Activated CD4-positive, alpha-beta T cell treated with anti-CD3 and anti-CD28 coated beads, Interleukin-10, Interleukin-2, amounts not matched to agents 100 ng/mL and 50 ng/mL, durations not matched to agents 16 hours and 8 hours (primary cell): ENCODE measurements around the gene HFM1.
"Not testable (repeated sequence)": the region's sequence is repeated elsewhere in the genome, so short reads cannot be mapped to it uniquely, and the experiment has no call there.

Experiments
- DNase-seq: peaks from one replicate; pipeline ENCODE4 v3.0.0-alpha.2; 2020

HFM1 gene, protein sequence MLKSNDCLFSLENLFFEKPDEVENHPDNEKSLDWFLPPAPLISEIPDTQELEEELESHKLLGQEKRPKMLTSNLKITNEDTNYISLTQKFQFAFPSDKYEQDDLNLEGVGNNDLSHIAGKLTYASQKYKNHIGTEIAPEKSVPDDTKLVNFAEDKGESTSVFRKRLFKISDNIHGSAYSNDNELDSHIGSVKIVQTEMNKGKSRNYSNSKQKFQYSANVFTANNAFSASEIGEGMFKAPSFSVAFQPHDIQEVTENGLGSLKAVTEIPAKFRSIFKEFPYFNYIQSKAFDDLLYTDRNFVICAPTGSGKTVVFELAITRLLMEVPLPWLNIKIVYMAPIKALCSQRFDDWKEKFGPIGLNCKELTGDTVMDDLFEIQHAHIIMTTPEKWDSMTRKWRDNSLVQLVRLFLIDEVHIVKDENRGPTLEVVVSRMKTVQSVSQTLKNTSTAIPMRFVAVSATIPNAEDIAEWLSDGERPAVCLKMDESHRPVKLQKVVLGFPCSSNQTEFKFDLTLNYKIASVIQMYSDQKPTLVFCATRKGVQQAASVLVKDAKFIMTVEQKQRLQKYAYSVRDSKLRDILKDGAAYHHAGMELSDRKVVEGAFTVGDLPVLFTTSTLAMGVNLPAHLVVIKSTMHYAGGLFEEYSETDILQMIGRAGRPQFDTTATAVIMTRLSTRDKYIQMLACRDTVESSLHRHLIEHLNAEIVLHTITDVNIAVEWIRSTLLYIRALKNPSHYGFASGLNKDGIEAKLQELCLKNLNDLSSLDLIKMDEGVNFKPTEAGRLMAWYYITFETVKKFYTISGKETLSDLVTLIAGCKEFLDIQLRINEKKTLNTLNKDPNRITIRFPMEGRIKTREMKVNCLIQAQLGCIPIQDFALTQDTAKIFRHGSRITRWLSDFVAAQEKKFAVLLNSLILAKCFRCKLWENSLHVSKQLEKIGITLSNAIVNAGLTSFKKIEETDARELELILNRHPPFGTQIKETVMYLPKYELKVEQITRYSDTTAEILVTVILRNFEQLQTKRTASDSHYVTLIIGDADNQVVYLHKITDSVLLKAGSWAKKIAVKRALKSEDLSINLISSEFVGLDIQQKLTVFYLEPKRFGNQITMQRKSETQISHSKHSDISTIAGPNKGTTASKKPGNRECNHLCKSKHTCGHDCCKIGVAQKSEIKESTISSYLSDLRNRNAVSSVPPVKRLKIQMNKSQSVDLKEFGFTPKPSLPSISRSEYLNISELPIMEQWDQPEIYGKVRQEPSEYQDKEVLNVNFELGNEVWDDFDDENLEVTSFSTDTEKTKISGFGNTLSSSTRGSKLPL (N-terminal part only)

DNA sequence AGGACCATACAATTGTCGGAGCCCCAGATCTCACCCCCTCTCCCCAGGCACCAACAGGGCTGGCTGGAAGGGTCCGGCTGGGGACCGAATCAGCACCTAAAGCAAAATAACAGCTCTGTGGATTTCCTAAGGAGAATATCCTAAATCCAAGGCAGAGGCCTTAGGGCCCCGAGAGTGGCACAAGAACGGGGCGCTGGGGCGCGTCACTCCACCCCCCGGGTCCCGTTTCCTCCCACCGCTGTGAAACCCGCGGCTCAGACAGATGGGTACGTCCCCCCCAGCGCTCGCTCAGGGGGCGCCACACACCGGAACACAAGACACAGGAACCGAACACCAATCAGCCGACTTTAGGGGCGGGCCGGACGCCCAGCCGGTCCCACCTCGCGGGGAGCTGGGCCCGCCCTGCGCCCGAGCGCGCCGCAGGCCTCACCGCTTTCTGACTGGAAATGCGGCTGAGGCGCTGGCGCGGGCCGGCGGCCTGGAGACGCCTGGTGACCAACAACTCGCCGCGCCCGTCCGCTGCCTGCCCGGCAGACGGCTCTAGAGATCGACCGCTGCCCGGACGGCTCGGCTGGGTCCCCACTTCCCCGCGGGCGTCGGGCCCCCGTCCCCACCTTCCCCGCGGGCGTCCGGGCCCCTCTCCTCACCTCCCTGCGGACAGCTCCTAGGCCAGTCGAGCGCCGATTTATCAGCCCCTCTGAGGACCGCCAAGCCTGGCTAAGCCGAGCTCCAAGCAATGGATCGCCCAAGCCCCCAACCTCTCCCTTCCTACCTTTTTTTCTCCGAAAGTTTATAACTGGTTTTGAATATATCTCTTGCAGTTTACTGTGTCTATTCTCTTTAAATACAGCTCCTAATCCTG lies at the start of gene HFM1:
Gene HFM1 (minus strand): TSS at position 687 of the 862 bp plus-strand sequence. CDS start 3,755 bp downstream, outside the sequence.
- peak; percentile 73 for DNase-seq

DNA sequence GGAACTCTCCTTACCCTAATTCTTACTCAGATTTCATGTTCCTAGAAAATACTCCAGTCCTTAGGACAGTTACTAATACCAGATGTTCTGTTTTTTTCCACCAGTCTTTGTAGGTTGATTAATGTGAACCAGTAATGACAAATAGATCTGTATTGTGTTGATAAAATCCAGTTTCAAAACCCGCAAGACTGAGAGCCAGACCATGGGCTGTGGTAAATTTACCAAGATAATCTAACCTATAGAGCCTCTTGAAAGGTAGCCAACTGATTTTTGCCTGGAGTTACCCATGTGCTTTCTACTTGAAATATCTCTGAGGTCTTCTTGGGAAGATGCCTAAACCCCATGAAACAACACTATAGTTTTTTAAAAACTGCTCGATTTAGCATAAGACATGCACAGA lies 49.5 kb upstream of the HFM1 start:
- no peak for DNase-seq

DNA sequence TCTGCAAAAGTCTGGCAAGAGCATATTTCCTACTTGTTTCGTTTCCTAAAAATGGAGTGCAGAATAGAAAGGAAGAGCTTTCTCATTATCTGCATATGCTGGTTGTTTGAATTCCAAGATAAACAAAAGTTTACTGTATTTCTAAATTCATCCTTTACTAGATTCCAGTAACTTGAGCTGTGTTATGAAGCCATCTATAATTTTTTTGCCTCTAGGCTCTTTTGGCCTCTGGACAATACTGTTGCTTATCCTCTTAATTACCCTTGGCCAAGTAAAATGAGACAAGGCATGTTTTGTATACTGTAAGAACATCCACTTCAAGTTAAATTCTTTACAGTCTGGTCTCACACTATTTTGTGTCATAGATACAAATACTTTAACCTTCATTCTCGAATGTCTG lies 45.6 kb upstream of the HFM1 start:
- DNase-seq, result no peak

DNA sequence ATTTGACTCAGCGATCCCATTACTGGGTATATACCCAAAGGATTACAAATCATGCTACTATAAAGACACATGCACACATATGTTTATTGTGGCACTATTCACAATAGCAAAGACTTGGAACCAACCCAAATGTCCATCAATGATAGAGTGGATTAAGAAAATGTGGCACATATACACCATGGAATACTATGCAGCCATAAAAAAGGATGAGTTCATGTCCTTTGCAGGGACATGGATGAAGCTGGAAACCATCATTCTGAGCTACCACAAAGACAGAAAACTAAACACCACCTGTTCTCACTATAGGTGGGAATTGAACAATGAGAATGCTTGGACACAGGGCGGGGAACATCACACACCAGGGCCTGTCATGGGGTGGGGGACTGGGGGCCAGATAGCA lies 43.1 kb upstream of the HFM1 start:
- DNase-seq, result not testable (repeated sequence)

DNA sequence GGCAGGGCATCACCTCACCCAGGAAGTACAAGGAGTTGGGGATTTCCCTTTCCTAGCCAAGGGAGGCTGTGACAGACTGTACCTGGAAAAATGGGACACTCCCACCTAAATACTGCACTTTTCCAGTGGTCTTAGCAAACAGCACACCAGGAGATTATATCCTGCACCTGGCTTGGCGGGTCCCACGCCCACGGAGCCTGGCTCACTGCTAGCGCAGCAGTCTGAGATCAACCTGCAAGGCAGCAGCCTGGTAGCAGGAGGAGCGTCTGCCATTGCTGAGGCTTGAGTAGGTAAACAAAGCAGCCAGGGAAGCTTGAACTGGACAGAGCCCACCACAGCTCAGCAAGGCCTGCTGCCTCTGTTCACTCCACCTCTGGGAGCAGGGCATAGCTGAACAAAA lies 37.3 kb upstream of the HFM1 start:
- not testable (repeated sequence) for DNase-seq

DNA sequence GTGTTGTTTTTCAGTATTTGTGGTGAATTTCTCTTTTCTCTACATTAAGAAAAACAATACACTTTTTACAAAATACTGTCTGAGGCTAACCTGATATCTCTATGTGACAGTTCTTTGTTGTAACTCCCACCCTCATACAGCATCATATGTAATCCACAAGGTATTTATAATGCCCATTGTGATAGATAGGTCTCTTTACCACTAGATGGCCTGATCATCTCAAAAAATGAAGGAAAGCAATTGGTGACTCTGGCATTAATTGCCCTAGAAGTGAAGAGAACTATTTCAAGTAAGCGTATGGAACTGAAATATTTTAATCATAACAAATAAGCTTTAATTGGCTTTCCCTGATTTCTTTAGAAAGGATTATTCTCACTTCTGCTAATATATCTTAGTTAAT lies 36.2 kb upstream of the HFM1 start:
- DNase-seq, result peak; percentile 16

DNA sequence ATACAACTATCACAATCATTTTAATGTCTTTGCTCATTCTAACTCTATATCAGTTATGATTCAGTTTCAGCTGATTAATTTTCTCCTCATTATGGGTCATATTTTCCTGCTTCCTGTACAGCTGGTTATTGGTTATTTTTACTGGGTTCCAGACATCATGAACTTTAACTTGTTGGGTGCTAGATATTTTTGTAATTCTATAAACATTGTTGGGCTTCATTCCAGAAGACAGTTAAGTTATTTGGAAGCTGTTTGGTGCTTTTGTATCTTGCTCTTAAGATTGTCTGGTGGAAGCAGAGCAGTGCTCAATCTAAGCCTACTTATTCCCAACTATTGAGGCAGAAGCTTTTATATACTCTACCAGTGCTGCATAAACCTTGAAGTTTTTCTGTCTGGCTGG lies 34.4 kb upstream of the HFM1 start:
- DNase-seq, result no peak

DNA sequence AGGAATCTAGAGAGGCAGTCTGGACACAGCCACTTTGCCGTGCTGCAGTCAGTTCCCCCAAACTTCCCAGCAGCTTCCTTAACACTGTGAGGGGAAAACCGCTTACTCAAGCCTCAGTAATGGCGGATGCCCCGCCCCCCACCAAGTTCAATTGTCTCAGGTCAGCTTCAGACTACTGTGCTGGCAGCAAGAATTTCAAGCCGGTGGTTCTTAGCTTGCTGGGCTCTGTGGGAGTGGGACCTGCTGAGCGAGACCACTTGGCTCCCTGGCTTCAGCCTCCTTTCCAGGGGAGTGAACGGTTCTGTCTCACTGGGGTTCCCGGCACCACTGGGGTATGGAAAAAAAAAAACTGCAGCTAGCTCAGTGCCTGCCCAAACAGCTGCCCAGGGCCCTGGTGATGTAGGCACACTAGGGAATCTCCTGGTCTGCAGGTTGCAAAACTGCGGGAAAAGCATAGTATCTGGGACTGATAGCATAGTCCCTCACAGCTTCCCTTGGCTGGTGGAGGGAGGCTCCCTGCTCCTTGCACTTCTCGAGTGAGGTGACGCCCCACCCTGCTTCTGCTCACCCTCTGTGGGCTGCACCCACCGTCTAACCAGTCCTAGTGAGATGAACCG lies 23.7 kb upstream of the HFM1 start:
- no peak for DNase-seq

DNA sequence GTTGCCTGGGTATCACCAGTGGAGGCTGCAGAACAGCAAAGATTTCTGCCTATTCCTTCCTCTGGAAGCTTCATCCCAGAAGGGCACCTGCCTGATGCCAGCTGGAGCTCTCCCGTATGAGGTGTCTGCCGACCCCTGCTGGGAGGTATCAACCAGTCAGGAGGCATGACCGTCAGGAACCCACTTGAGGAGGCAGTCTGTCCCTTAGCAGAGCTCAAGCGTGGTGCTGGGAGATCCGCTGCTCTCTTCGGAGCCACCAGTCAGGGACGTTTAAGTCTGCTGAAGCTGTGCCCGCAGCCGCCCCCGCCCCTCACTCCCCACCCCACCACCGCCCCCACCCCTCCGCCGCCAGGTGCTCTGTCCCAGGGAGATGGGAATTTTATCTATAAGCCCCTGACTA lies 23.1 kb upstream of the HFM1 start:
- DNase-seq, result no peak

DNA sequence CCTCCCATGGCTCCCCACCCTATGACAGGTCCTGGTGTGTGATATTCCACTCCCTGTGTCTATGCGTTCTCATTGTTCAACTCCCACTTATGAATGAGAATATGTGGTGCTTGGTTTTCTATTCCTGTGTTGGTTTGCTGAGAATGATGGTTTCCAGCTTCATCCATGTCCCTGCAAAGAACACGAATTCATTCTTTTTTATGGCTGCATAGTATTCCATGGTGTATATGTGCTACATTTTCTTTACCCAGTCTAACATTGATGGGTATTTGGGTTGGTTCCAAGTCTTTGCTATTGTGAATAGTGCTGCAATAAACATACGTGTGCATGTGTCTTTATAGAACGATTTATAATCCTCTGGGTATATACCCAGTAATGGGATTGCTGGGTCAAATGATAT lies 17.9 kb upstream of the HFM1 start:
- DNase-seq, result not testable (repeated sequence)

DNA sequence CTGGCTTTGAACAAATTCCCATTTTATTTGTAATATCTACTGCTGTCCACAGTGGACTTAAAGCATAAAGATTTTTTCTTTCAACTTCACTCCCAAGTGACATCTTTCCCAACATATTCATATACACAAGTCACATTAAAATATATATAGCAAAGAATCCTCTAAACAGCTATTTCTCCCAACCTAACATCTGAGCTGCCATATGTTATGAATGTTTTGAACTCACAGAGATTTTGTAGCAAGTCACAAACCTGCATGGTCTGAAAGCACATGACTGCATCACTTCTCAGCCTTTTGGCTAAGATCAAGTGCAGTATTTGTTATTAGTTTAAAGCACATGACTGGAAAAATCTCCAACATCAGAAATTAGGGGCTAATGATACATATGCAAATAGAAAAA lies 7.7 kb upstream of the HFM1 start:
- no peak for DNase-seq

DNA sequence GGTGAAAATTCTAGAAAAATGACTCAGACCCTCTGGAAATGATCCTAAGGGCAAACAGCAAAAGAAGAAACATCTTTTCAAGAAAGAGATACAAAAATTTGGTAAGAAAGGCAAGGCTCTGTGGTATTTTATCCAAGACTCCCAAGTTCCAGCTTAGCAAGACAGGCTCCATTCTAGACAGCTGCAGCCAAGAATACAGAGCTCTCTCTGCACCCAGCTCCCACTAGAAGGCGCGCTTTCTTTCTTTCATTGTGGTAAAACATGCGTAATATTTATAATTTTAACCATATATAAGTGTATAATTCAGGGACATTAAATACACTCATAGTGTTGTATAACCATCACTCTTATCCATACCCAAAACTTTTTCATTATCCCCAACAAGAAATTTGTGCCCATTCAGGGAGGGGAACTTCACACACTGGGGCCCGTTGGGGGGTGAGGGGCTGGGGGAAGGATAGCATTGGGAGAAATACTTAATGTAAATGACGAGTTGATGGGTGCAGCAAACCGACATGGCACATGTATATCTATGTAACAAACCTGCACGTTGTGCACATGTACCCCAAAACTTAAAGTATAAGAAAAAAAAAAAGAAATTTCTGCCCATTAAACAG lies 2.2 kb upstream of the HFM1 start:
- DNase-seq, result no peak

DNA sequence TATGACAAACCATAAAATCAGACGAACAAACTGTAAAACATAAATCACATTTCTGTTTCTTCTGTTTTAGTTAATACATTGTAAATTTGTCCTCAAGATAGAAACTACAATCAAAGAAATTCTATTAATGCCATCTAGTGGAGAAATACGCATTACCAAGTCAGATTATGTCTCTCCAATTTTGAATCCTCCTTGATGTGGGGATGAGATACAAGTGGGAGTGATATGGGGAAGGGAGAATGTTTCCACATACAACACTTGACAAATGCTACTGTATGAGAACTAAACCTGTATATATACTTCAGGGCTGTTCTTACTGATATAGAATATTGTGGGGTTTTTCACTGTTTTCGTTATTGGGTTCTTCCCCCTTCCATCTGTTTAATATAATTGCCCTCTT lies 2.6 kb downstream of the HFM1 start:
- DNase-seq, result peak; percentile 8

DNA sequence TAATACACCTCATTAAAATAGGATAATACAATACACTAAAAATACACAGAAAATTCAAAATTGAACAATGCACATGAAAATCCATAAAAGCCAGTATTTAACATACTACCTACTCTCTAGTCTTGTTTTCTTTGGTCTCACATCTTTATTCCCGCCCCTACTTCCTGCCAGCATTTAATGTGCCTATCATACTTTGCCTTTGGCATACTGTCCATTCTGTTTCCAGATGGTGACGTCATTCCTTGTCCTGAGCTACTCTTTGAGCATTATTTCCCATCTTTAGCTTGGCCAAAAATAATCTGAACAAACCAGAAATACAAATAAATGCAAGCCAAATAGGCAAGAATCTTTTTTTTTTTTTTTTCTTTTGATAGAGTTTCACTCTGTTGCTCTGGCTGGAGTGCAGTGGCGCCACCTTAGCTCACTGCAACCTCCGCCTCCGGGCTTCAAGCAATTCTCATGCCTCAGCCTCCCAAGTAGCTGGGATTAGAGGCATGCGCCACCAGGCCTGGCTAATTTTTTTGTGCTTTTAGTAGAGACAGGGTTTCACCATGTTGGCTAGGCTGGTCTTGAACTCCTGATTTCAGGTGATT lies 4.4 kb downstream of the HFM1 start:
- DNase-seq, result no peak

DNA sequence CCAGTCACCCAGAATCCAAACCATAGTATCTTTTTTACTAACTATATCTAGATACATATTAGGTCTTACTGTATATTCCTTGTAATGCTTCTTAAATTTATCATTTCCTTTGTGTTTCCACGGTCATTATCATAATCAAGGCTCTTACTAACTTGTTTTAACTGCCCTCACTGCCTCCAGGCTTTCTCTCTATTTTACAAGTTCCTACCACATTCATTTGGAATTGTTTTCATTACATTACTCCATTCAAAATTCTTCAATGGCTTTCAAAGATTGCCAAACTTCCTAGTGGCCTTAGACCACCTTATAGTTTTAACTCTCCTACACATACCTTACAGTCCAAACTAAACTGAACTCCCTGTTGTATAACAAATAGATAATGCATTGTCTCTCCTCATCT lies 6.3 kb downstream of the HFM1 start:
- no peak for DNase-seq

DNA sequence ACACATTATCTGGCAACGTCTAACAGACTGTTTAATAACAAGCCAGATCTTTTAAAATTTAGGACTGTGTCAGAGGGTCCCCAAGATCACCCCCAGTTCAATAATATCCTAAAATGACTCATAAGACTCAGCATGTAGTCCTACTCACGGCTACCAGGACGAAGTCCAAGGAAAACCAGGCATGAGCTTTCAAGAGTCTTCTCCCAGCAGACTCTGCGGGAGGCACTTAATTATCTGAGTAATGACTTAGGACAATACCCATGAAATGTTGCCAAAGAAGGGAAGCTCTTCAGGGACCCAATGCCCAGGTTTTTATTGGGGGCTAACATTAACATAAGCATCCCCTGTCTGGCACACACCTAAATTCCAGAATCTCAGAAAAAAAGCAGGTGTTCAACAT lies 7.0 kb downstream of the HFM1 start:
- no peak for DNase-seq

DNA sequence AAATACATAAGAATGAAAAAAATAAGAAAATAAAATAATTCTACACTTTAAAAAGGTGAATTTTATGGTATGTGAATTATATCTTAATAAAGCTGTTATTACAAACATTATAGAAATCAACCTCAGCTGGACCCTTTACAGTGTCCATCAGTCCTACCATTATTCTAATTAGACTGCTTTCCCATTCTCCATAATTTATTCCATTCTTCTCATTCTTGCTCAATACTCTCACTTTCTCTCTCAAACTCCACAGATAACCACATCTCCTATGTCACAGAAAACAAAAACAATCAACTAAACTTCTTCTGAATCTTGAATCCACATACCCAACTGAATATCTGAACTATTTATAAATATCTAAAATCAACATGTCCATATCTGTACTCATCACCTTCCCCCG lies 11.6 kb downstream of the HFM1 start:
- no peak for DNase-seq

DNA sequence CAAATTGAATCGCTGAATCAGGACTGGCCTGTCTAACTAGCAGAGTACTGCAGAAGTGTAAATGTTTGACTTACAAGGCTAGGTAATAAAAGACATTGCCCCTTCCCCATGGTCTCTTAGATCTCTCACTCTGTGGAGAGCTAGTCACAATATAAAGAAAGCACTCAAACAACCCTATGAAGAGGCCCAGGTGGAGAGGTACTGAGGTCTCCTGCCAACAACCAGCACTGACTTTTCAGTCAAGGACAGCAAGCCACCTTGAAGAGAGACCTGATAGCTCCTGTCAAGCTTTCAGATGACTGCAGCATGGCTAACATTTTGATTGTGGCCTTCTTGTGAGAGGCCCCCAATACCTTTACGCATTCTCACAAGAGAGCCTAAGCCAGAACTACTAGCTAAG lies 18.5 kb downstream of the HFM1 start:
- DNase-seq, result no peak

DNA sequence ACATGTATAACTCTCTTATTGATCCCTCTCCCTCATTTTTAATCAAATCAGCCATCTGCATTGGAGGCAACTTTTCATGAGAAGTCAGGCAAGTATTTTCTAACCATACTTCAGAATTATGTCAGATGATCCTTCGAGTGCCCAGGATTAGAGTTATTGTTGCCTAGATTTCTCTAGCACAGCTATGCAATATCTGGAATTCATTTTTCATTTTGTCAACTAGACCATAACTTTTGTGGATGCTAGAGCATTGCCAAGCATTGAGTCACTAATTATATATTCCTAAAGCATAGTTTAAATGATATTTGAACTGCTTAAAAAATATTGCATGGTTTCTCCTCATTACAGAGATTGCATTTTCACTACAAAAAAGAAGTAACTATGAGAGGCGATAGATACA lies 21.2 kb downstream of the HFM1 start:
- DNase-seq, result no peak

DNA sequence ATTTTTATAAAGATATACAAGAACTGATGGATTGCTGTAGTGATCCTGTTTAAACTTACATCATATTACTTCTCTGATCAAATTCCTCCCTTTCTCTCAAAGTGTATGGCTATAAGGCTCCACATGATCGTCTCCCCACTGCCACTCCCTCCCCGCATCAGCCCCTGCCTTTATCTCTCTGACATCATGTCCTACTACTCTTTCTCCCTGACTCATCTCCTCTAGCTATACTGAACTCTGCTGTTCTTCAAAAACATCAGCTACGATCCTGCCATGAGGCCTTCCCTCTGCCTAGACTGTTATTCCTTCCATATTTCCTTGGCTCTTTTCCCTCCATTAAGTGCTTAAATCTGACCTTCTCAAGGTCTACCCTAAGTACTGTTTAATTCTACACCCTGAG lies 22.8 kb downstream of the HFM1 start:
- DNase-seq, result no peak

DNA sequence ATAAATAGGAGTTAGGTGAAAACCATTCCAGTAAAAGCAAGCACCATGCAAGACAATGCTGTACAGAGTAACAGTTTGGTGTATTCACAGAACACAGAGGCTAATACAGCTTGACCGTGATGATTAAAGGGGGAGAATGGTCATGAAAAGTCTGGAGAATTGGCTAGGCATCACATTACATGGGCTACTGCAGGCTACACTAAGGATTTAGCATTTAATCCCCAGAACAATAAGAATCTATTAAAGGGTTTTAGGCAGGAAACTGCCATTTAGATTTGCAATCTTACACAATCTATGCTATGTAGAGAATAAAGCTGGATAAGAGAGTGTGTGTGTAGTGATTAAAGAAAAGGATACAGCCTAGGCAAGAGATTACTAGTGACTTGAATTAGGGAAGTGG lies 30.6 kb downstream of the HFM1 start:
- DNase-seq, result no peak
